Activated CD4-positive, alpha-beta T cell treated with anti-CD3 and anti-CD28 coated beads, Interleukin-2, amount 50 U/mL, for 48 hours (primary cell): ENCODE measurements around the gene APOL4.
"Not testable (repeated sequence)": the region's sequence is repeated elsewhere in the genome, so short reads cannot be mapped to it uniquely, and the experiment has no call there.

Source experiments
- DNase-seq, 2 experiments: peaks; one replicate each; pipeline ENCODE4 v3.0.0-alpha.2; 2020

The APOL4 gene

GRCh38 chr22:36182056-36182455, 19.6 kb downstream of the APOL4 start:
- no peak for DNase-seq

DNA sequence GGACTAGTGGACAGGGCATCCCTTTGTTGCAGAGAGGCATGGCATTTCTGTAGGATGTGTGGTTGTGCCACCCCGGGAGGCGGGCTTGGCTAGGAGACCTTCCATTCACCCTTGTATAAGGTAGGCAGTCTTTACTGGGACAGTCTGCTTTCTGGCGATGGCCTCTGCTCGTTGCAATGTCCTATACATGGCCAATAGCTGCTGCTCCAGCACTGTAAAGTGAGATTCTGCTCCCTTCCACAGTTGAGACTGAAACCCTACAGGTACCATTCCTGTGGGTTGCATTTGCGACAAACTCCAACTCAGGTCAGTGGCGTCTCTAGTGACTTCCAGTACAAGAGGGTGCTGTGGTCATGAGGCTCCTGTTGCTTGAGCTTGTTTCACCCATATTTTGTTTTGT, 20.7 kb downstream of the APOL4 start:
- DNase-seq, result no peak

GRCh38 chr22:36180038-36180880, 21.4 kb downstream of the APOL4 start:
- peak; percentile 91 for DNase-seq

- DNase-seq, result no peak
Measured at GRCh38 chr22:36177160-36177559, 24.4 kb downstream of the APOL4 start.

- DNase-seq, result no peak
Measured at GRCh38 chr22:36175892-36176291, 25.7 kb downstream of the APOL4 start.

DNA sequence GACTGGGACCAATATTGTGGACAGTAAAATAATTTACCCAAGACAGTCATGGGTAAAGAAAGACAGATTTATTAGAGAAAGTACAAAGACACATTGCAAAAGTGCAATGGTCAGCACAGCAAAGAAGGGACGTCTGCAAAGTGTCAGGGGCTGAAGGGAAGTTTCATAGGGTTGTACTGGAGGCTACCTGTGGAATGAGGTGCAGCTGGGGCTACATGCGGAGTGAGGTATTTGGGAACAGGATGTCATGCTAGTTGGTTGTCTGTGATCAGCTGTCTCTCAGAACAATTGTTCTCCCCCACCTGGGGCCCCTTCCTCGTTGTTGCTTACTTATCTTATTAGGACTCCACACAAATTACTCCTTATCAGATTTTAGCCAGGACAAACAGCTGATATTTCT, 29.7 kb downstream of the APOL4 start:
- no peak for DNase-seq

DNA sequence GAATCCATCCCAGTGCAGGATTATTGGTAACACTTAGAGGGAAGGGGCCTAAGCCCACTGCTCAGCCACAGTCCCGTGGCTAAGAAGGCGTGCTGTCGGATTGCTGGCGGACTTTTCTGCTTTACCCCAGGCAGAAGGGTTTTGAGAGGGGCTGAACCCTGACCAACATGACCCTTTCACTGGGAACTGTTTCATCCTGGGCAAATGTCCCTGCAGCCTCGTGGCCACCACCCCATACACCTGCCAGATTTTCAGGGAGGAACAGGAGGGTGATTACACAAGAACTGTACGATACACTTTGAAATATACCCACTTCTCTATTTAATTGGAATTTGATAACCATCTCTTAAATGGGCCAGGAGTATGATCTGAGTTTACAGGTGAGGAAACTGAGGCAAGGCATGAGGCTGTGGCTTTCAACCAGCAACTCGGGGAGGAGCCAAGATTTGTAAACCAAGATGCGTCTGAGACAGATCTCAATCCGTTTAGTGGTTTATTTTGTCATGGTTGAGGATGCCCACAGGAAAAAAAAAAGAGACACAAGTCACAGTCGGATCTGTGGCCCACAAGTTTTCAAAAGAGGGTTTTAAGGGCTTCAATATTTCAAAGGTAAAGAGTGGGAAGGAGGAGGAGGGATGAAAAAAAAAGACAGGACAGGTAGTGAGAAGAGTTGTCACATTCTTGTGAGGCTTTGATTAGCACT, 34.9 kb downstream of the APOL4 start:
- DNase-seq, result no peak

DNA sequence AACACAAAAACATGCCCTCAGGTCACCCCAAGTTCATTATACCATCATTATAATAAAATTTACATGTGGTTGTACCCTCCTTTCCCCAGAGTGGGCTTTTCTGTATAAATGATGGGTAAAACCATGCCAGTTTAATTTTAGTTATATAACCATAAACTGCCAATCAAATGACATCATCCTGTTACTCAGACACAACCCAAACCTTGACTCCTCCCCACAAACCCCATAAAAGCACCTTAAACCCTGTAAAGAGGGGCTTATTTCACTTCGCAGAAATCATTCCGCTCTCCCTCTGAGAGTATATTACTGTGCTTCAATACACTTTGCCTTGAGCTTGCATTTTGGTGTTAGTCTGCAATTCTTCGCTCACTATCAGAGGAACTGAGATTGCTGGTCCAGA, 35.5 kb downstream of the APOL4 start:
- no peak for DNase-seq

- no peak for DNase-seq
Measured at GRCh38 chr22:36165141-36165540, 36.5 kb downstream of the APOL4 start.

- DNase-seq, result no peak
Measured at GRCh38 chr22:36164621-36165020, 37.0 kb downstream of the APOL4 start.

- no peak for DNase-seq
Measured at GRCh38 chr22:36163497-36163896, 38.1 kb downstream of the APOL4 start.

DNA sequence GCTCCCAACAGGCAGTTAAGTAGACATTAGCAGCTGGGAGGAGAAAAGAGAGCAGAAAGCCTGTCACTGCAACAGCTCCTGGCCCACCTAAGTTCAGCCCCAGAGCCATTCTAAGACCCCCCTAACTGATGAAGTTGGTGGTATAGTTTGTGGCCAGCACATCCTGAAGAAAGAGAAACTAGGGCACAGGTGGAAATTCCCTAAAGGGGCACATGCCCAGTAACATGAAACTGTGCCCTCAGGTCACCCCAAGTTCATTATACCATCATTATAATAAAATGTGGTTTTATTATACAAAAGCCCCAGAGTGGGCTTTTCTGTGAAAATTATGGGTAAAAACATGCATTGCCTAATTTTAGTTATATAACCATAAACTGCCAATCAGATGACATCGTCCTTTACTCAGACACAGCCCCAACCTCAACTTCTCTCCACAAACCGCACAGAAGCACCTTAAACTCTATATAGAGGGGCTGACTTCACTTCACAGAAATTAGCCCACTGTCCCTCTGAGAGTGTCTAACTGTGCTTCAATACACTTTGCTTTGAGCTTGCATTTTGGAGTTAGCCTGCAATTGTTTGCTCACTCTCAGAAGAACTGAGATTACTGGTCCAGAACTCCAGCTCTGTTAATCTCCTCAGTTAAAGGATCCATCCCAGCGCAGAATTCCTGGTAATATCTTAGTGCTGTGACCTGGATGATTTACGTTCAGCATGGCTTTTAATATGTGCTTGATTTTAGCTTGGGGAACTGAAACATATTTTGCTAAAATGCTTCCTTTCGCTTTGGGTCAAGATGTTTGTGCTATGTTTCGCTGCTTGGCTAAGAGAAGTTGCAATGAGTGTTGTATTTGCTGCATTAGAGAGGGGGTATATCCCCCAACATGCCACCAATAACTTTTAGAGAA, 39.2 kb downstream of the APOL4 start:
- no peak for DNase-seq

DNA sequence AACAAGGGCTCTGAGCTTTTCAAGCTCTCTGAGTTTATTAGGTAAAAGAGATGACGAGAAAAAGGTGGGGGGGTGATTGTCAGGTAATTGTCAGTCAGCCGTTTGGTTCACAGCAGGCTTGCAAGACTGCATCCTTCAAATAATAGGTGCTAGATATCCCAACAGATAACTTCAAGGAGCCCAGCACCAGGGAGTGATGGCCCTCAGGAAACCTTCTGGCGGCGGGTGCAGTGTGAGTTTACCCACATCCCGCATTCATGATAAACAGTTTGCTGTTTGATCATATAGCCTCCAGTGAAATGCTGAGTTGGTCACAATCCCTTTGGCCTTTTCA, 39.8 kb downstream of the APOL4 start:
- peak; percentile 15 to 22 for DNase-seq

DNA sequence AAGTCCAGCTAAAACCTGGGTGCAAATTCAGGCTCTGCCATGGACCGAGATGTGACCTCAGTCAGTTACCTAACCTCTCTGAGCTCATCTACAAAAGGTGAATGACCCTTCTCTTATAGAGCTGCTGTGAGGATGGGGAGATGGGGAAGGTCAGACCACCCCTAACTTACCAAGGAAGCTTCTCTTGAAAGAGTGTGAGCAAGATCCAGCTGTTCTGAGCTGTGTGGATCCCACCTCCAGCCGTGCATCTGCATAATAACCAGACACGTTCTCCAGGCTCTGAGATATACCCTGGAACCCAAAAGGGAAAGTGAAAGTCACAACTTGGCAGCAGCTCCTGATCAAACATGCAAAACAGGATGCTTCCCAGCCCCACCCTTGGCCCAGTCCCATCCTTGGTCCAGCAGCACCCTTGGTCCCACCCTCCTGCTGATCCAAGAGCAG, 41.1 kb downstream of the APOL4 start, which contains the start of gene APOL3:
TSS of gene APOL3 (minus strand) at position 257 of the 444 bp plus-strand sequence. CDS start 11,700 bp downstream, outside the sequence.
- peak; percentile 44 to 55 for DNase-seq

GRCh38 chr22:36156515-36157419, 44.8 kb downstream of the APOL4 start:
- DNase-seq, result peak; percentile 82 to 88

GRCh38 chr22:36156119-36156514, 45.5 kb downstream of the APOL4 start:
- DNase-seq, result no peak

GRCh38 chr22:36155702-36156101, 45.9 kb downstream of the APOL4 start:
- DNase-seq, result peak in 1 of 2 experiments; percentile 13

GRCh38 chr22:36154423-36154945, 47.1 kb downstream of the APOL4 start:
- no peak for DNase-seq

DNA sequence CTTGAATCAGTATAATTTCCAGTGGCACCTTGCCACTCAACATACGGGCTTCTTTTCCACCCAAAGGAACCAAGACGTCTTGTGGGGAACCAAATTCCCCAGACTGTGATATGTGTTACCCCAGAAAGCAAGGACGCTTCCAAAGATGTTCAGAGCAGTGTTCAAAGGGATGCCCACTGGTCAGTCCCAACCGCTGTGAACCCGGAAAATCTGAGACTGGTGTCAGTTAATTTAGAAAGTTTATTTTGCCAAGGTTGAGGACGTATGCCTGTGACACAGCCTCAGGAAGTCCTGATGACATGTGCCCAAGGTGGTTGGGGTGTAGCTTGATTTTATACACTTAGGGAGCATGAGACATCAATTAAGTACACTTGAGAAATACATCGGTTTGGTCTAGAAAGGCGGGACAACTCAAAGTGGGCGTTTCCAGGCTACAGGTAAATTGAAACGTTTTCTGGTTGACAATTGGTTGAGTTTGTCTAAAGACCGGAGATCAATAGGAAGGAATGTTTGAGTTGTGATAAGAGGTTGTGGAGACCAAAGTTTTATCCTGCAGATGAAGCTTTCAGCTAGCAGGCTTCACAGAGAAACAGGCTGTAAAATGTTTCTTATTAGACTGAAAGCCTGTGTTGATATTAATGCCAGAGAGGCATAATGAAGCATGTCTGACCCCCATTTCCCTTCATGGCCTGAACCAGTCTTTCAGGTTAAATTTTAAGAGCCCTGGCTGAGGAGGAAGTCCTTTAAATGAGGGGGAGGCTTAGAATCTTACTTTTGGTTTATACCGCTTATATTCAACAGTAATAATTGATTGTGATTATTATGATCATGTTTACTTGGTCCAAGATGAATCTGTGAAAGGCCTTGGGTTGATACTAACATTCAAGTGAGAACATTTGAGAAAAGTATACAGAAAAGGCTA, 47.8 kb downstream of the APOL4 start:
- no peak for DNase-seq

GRCh38 chr22:36152821-36153220, 48.8 kb downstream of the APOL4 start:
- DNase-seq, result not testable (repeated sequence)

- no peak for DNase-seq
Measured at GRCh38 chr22:36152088-36152487, 49.5 kb downstream of the APOL4 start.
